Trophoblast cell (in vitro differentiated cells and primary cell): ENCODE results near the gene MARCHF4.

ENCODE experiments used
- DNase-seq, 2 donors: peaks; one replicate each; pipeline ENCODE4 v3.0.0-alpha.2; 2016
- H2AFZ ChIP-seq: 2 replicates; pipeline ENCODE4 v1.6.1; 2013; ENCODE audit warnings: low read length, moderate library complexity, mild to moderate bottlenecking; ENCODE audit not compliant: insufficient read depth, poor library complexity
- H2AK5ac ChIP-seq: 2 replicates; pipeline ENCODE4 v1.6.1; 2013; ENCODE audit warnings: mild to moderate bottlenecking, low read length
- H2BK120ac ChIP-seq: 2 replicates; pipeline ENCODE4 v1.6.1; 2013; ENCODE audit warnings: low read length, mild to moderate bottlenecking, moderate library complexity; ENCODE audit not compliant: insufficient read depth, poor library complexity
- H2BK12ac ChIP-seq: 2 replicates; pipeline ENCODE4 v1.6.1; 2013; ENCODE audit warnings: mild to moderate bottlenecking, low read length, moderate library complexity
- H2BK5ac ChIP-seq: 2 replicates; pipeline ENCODE4 v1.6.1; 2013; ENCODE audit warnings: low read length, low read depth, moderate library complexity, mild to moderate bottlenecking; ENCODE audit not compliant: poor library complexity
- H3K14ac ChIP-seq: 2 replicates; pipeline ENCODE4 v1.6.1; 2013; ENCODE audit warnings: mild to moderate bottlenecking, low read length
- H3K18ac ChIP-seq: 2 replicates; pipeline ENCODE4 v1.6.1; 2013; ENCODE audit warnings: mild to moderate bottlenecking, low read length
- H3K23ac ChIP-seq: 2 replicates; pipeline ENCODE4 v1.6.1; 2013; ENCODE audit warnings: low read length
- H3K27ac ChIP-seq: 2 replicates; pipeline ENCODE4 v1.5.1; 2013; ENCODE audit warnings: low read depth, mild to moderate bottlenecking, inconsistent platforms, low read length, moderate library complexity
- H3K27me3 ChIP-seq: 2 replicates; pipeline ENCODE4 v1.6.1; 2013; ENCODE audit warnings: inconsistent platforms, mild to moderate bottlenecking, low read length, moderate library complexity; ENCODE audit not compliant: insufficient read depth
- H3K36me3 ChIP-seq, 2 experiments: 1 replicate in 1 of 2; 2 replicates in 1 of 2; pipeline ENCODE4 v1.6.1; 2013; ENCODE audit warnings: low read length in 2 of 2, mild to moderate bottlenecking in 2 of 2, moderate library complexity in 1 of 2; ENCODE audit not compliant: insufficient read depth in 2 of 2, control insufficient read depth in 1 of 2
- H3K4ac ChIP-seq: 2 replicates; pipeline ENCODE4 v1.6.1; 2013; ENCODE audit warnings: low read depth, mild to moderate bottlenecking, low read length, moderate library complexity
- H3K4me1 ChIP-seq, 2 experiments: 1 replicate in 1 of 2; 2 replicates in 1 of 2; pipeline ENCODE4 v1.6.1; 2013; ENCODE audit warnings: low read length in 2 of 2, mild to moderate bottlenecking in 2 of 2, moderate library complexity in 1 of 2; ENCODE audit not compliant: insufficient read depth in 2 of 2, control insufficient read depth in 1 of 2
- H3K4me2 ChIP-seq: 2 replicates; pipeline ENCODE4 v1.6.1; 2013; ENCODE audit warnings: inconsistent platforms, mild to moderate bottlenecking, low read length, moderate library complexity
- H3K4me3 ChIP-seq: 2 replicates; pipeline ENCODE4 v1.5.1; 2013; ENCODE audit warnings: mild to moderate bottlenecking, low read depth, low read length, inconsistent platforms
- H3K79me1 ChIP-seq: one replicate; pipeline ENCODE4 v1.6.1; 2013; ENCODE audit warnings: low read length
- H3K79me2 ChIP-seq: 2 replicates; pipeline ENCODE4 v1.6.1; 2013; ENCODE audit warnings: low read length, mild to moderate bottlenecking; ENCODE audit not compliant: control insufficient read depth, insufficient read depth, poor library complexity
- H3K9ac ChIP-seq: 2 replicates; pipeline ENCODE4 v1.6.1; 2013; ENCODE audit warnings: mild to moderate bottlenecking, low read length
- H3K9me3 ChIP-seq: 2 replicates; pipeline ENCODE4 v1.6.1; 2013; ENCODE audit warnings: low read depth, mild to moderate bottlenecking, control low read depth, inconsistent platforms, low read length; ENCODE audit not compliant: insufficient read depth
- H4K12ac ChIP-seq: 2 replicates; pipeline ENCODE4 v1.6.1; 2013; ENCODE audit warnings: low read depth, mild to moderate bottlenecking, low read length, moderate library complexity
- H4K8ac ChIP-seq: 2 replicates; pipeline ENCODE4 v1.6.1; 2013; ENCODE audit warnings: low read depth, mild to moderate bottlenecking, low read length, moderate library complexity
- H4K91ac ChIP-seq: one replicate; pipeline ENCODE4 v1.6.1; 2013; ENCODE audit warnings: low read depth, mild to moderate bottlenecking, low read length, moderate library complexity
- WGBS: extraction: QIAGEN DNeasy Blood & Tissue Kit; methylation state at CpG from one replicate; pipeline ENCODE4 v1.1.7; 2013; ENCODE audit warnings: missing lambda C conversion rate; ENCODE audit not compliant: insufficient read length, insufficient coverage; ENCODE audit errors: extremely low coverage; 5-methylcytosine and 5-hydroxymethylcytosine counted together

MARCHF4 gene

GRCh38 chr2:216344206-216344949 lies 27.9 kb downstream of the MARCHF4 start:
- Histone ChIP-seq H4K8ac (no peak overlapping the region), H2BK5ac (no peak overlapping the region), H2BK12ac (no peak overlapping the region), H4K12ac (no peak overlapping the region), H3K14ac (no peak overlapping the region), H3K27ac (no peak overlapping the region), H3K9ac (no peak overlapping the region), H2AK5ac (no peak overlapping the region), H3K4me2 (no peak overlapping the region), H2AFZ (no peak overlapping the region), H3K79me1 (no peaks in the 10 kb centered on the region), H3K27me3 (no peaks in the 10 kb centered on the region), H3K79me2 (no peaks in the 10 kb centered on the region), H3K4ac (no peak overlapping the region), H4K91ac (no peak overlapping the region), H3K23ac (no peak overlapping the region), H3K9me3 (no peaks in the 10 kb centered on the region), H2BK120ac (no peak overlapping the region), H3K4me3 (no peak overlapping the region), H3K36me3 (no peaks in the 10 kb centered on the region), H3K18ac (no peak overlapping the region), H3K4me1 (peaks cover 4 to 9% of the 10 kb centered on the region in 2 experiments)
- WGBS = no CpG with 5 or more reads among the region's 9 CpGs
- DNase-seq = no peak

GRCh38 chr2:216343221-216343980 lies 28.9 kb downstream of the MARCHF4 start:
- H3K9me3 ChIP-seq = no peaks in the 10 kb centered on the region
- peak; percentile 90 to 97 for DNase-seq
- no peaks in the 10 kb centered on the region for H3K27me3 ChIP-seq
- H3K9ac ChIP-seq = no peak overlapping the region
- H3K79me1 ChIP-seq = no peaks in the 10 kb centered on the region
- H3K23ac ChIP-seq = no peak overlapping the region
- no peak overlapping the region for H3K4me3 ChIP-seq
- no peak overlapping the region for H3K4me2 ChIP-seq
- H2BK5ac ChIP-seq = no peak overlapping the region
- no peak overlapping the region for H2BK120ac ChIP-seq
- peaks cover 4 to 9% of the 10 kb centered on the region in 2 experiments for H3K4me1 ChIP-seq
- H3K36me3 ChIP-seq = no peaks in the 10 kb centered on the region
- no peaks in the 10 kb centered on the region for H3K79me2 ChIP-seq
- H3K27ac ChIP-seq = no peak overlapping the region
- no peak overlapping the region for H2AK5ac ChIP-seq
- no peak overlapping the region for H3K4ac ChIP-seq
- H2AFZ ChIP-seq = no peak overlapping the region
- H3K18ac ChIP-seq = no peak overlapping the region
- H2BK12ac ChIP-seq = no peak overlapping the region
- no peak overlapping the region for H4K12ac ChIP-seq
- no peak overlapping the region for H4K8ac ChIP-seq
- H4K91ac ChIP-seq = no peak overlapping the region
- no peak overlapping the region for H3K14ac ChIP-seq
- WGBS = no CpG with 5 or more reads among the region's 7 CpGs

GRCh38 chr2:216341121-216341520 lies 31.2 kb downstream of the MARCHF4 start:
- no peak overlapping the region for H3K4me2 ChIP-seq
- H3K27ac ChIP-seq = no peak overlapping the region
- H3K14ac ChIP-seq = no peak overlapping the region
- no peaks in the 10 kb centered on the region for H3K79me1 ChIP-seq
- WGBS = no CpG with 5 or more reads among the region's 3 CpGs
- no peak overlapping the region for H2AFZ ChIP-seq
- H2AK5ac ChIP-seq = no peak overlapping the region
- no peak overlapping the region for H3K18ac ChIP-seq
- no peaks in the 10 kb centered on the region for H3K79me2 ChIP-seq
- H3K9me3 ChIP-seq = no peaks in the 10 kb centered on the region
- no peaks in the 10 kb centered on the region for H3K36me3 ChIP-seq
- no peak overlapping the region for H4K91ac ChIP-seq
- no peak overlapping the region for H3K23ac ChIP-seq
- DNase-seq = no peak
- H4K12ac ChIP-seq = no peak overlapping the region
- peaks cover 4 to 9% of the 10 kb centered on the region in 2 experiments for H3K4me1 ChIP-seq
- H2BK12ac ChIP-seq = no peak overlapping the region
- no peaks in the 10 kb centered on the region for H3K27me3 ChIP-seq
- H3K9ac ChIP-seq = no peak overlapping the region
- no peak overlapping the region for H2BK5ac ChIP-seq
- no peak overlapping the region for H4K8ac ChIP-seq
- H3K4ac ChIP-seq = no peak overlapping the region
- H3K4me3 ChIP-seq = no peak overlapping the region
- H2BK120ac ChIP-seq = no peak overlapping the region

DNA sequence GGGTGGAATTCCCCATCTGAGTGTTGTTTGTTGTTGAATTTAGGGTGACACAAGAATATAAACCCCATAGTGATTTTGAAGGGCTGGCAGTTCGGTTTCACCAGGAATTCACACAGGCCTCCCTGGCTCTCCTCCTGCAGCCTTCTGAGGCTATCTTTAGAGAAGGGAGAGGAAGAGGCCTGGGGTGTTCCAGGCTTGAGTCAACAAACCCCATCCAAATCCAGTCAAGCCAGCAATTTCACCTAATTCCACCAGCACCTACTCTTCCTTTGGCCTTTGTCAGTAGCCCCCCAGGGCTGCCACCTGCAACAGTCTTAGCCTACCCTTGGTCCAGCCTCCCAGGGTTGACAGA lies 32.0 kb downstream of the MARCHF4 start:
- peak overlapping the region; percentile 53 for H2AK5ac ChIP-seq
- peak overlapping the region; percentile 37 for H4K91ac ChIP-seq
- H3K27ac ChIP-seq = no peak overlapping the region
- H3K36me3 ChIP-seq = no peaks in the 10 kb centered on the region
- H2BK120ac ChIP-seq = no peak overlapping the region
- H3K4ac ChIP-seq = no peak overlapping the region
- no peaks in the 10 kb centered on the region for H3K27me3 ChIP-seq
- no peak overlapping the region for H4K12ac ChIP-seq
- H2BK12ac ChIP-seq = peak overlapping the region; percentile 45
- H3K18ac ChIP-seq = no peak overlapping the region
- no peaks in the 10 kb centered on the region for H3K79me1 ChIP-seq
- peaks cover 4 to 9% of the 10 kb centered on the region in 2 experiments for H3K4me1 ChIP-seq
- no peak overlapping the region for H3K9ac ChIP-seq
- H3K79me2 ChIP-seq = no peaks in the 10 kb centered on the region
- peak overlapping the region; percentile 33 for H4K8ac ChIP-seq
- no peak for DNase-seq
- no peak overlapping the region for H3K4me2 ChIP-seq
- no peak overlapping the region for H3K4me3 ChIP-seq
- WGBS = no CpG with 5 or more reads among the region's 1 CpG
- H2AFZ ChIP-seq = peak overlapping the region; percentile 82
- H3K23ac ChIP-seq = no peak overlapping the region
- H3K14ac ChIP-seq = no peak overlapping the region
- no peak overlapping the region for H2BK5ac ChIP-seq
- H3K9me3 ChIP-seq = no peaks in the 10 kb centered on the region
